GM12878 (cell line): ENCODE measurements around the gene INCA1. TPM values are rescaled to one million over a fixed set of nuclear protein-coding genes. Genes with fewer than 3 reads are reported as not detected.

Source experiments
- BCL11A ChIP-seq: IDR thresholded peaks from 2 replicates; pipeline ENCODE4 v1.6.1; 2011; ENCODE audit warnings: low read depth, low read length
- GABPA ChIP-seq: IDR thresholded peaks from 2 replicates; pipeline ENCODE4 v1.6.1; 2014; ENCODE audit warnings: antibody characterized with exemption, low read depth, mild to moderate bottlenecking, inconsistent platforms
- HDAC6 ChIP-seq: fragments of 200-600 bp; sonication (generic); IDR thresholded peaks from one replicate; pipeline ENCODE4 v1.8.0; 2017; ENCODE audit warnings: antibody characterized with exemption; ENCODE audit not compliant: unreplicated experiment
- KAT2A ChIP-seq: conservative IDR thresholded peaks from 2 replicates; pipeline ENCODE4 v1.6.1; 2011; ENCODE audit warnings: low read depth, low read length; ENCODE audit not compliant: control insufficient read depth
- MEF2B ChIP-seq: fragments of 450-650 bp; IDR thresholded peaks from 2 replicates; pipeline ENCODE4 v1.6.1; 2018; ENCODE audit warnings: mild to moderate bottlenecking, moderate library complexity; ENCODE audit not compliant: partially characterized antibody, poor library complexity, severe bottlenecking
- PAX5 ChIP-seq: IDR thresholded peaks from 2 replicates; pipeline ENCODE4 v1.6.1; 2011; ENCODE audit warnings: low read depth, low read length, borderline replicate concordance
- SIX5 ChIP-seq: IDR thresholded peaks from 2 replicates; pipeline ENCODE4 v1.6.1; 2011; ENCODE audit warnings: mild to moderate bottlenecking, low read depth, low read length, moderate library complexity; ENCODE audit not compliant: severe bottlenecking
- SPI1 ChIP-seq: IDR thresholded peaks from 2 replicates; pipeline ENCODE4 v1.6.1; 2011; ENCODE audit warnings: low read depth, mild to moderate bottlenecking, low read length, moderate library complexity, borderline replicate concordance; ENCODE audit not compliant: insufficient read depth
- SREBF1 ChIP-seq: IDR thresholded peaks from 2 replicates; pipeline ENCODE4 v1.6.1; 2012; ENCODE audit warnings: mild to moderate bottlenecking, low read length
- ZNF24 ChIP-seq: fragments of 450-650 bp; IDR thresholded peaks from 2 replicates; pipeline ENCODE4 v1.6.1; 2017; ENCODE audit warnings: antibody characterized with exemption, mild to moderate bottlenecking
- ZSCAN29 ChIP-seq: fragments of 450-650 bp; IDR thresholded peaks from 2 replicates; pipeline ENCODE4 v1.6.1; 2017; ENCODE audit warnings: mild to moderate bottlenecking, moderate library complexity
- polyA plus RNA-seq, 11 experiments: library from polyadenylated mRNA; depleted of rRNA in 4 of 11; unstranded in 6 of 11; stranded (reverse) in 5 of 11; fragments of >200 nt; fragmentation: Nextera tagmentation in 4 of 11; fragmentation: Illumina TruSeq in 1 of 11; extraction: Ambion mirVana in 4 of 11; extraction: Trizol in 1 of 11; gene quantifications; 1 replicate in 1 of 11; 2 replicates in 10 of 11; pipeline versions ENCODE4 v1.2.1 to v1.2.3, GENCODE V29; 2011 to 2016; ENCODE audit warnings: inconsistent platforms in 2 of 11, missing spikeins in 2 of 11, low read depth in 1 of 11
- total RNA-seq, 4 experiments: library from RNA; depleted of rRNA in 3 of 4; stranded (reverse); fragments of >200 nt in 3 of 4; fragmentation: Illumina TruSeq in 1 of 4; extraction: Trizol in 1 of 4; gene quantifications; 2 replicates each; pipeline versions ENCODE4 v1.2.1 to v1.2.3, GENCODE V29; 2013 to 2021
- TF ChIP-seq, protein P1 (sequence below): fragments of 450-650 bp; IDR thresholded peaks from 2 replicates; pipeline ENCODE4 v1.6.1; 2016; ENCODE audit warnings: mild to moderate bottlenecking
- TF ChIP-seq, protein P2 (sequence below), 3 experiments: IDR thresholded peaks in 2 of 3; conservative IDR thresholded peaks in 1 of 3; 2 replicates each; pipeline ENCODE4 v1.5.1; 2011; ENCODE audit warnings: low read depth in 3 of 3, low read length in 3 of 3, mild to moderate bottlenecking in 3 of 3, control low read depth in 2 of 3, moderate library complexity in 2 of 3, inconsistent platforms in 1 of 3, mixed read lengths in 1 of 3; ENCODE audit not compliant: control insufficient read depth in 2 of 3, insufficient read depth in 1 of 3; ENCODE audit errors: extremely low read depth in 1 of 3
- TF ChIP-seq, protein P3 (sequence below): IDR thresholded peaks from 2 replicates; pipeline ENCODE4 v1.6.1; 2011; ENCODE audit warnings: borderline replicate concordance, low read depth, mild to moderate bottlenecking, moderate library complexity, low read length; ENCODE audit not compliant: insufficient read depth, poor library complexity, severe bottlenecking
- TF ChIP-seq, protein P4 (sequence below): IDR thresholded peaks from 2 replicates; pipeline ENCODE4 v1.6.1; 2011; ENCODE audit warnings: borderline replicate concordance, low read depth, mild to moderate bottlenecking, moderate library complexity, mixed read lengths, low read length; ENCODE audit not compliant: insufficient read depth; ENCODE audit errors: extremely low read length
- TF ChIP-seq, protein P5 (sequence below): fragments of 450-650 bp; IDR thresholded peaks from 2 replicates; pipeline ENCODE4 v1.6.1; 2014; ENCODE audit warnings: mild to moderate bottlenecking
- TF ChIP-seq, protein P6 (sequence below): fragments of 450-650 bp; IDR thresholded peaks from 2 replicates; pipeline ENCODE4 v1.6.1; 2017; ENCODE audit warnings: antibody characterized with exemption, mild to moderate bottlenecking, moderate library complexity
- TF ChIP-seq, protein P7 (sequence below): IDR thresholded peaks from 2 replicates; pipeline ENCODE4 v1.6.1; 2011; ENCODE audit warnings: low read depth, mild to moderate bottlenecking, low read length, moderate library complexity, borderline replicate concordance; ENCODE audit errors: extremely low read depth

INCA1 gene
- total and polyA plus RNA-seq, 10 of the 15 experiments (the other 5 are each of a cell fraction or from before 2014, with no cell fraction given), result 0.19 to 1.8 (median 0.45) TPM

DNA sequence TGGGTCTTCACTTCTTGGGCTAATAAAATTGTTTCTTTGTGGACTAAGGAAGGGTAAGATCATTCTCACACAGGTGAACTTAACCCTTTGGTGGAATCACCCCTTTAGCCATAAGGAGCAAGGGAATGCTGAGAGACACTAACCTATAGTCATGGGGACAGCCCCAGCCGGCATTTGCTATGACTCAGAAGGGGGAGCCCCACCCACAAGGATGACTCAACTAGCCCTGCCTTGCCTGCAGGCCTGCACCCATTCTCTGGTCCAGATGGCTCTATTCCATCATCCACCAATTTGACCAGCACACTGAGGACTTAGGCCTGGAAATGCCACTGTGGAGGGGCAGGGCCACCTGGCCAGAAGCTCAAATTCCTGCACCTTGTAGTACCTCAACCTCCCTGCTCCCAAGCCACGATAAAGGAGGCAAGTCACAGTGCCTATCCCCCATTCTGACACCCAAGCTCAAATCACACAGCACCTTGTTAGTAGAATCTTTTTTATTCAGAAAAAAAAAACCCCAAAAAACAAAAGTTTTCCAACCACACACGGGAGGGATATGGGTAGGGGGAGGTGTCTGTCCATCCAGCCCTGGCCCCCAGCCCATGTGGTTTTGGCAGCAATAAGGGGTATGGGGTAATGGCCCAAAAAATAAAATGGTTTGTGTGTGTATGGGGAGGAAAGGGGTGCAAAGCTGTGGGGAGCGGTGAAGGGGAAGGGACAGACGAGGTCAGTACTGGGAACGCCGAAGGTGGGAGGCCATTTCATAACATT lies 52.0 kb downstream of the INCA1 start (continued):
- TF ChIP-seq, protein P1, sequence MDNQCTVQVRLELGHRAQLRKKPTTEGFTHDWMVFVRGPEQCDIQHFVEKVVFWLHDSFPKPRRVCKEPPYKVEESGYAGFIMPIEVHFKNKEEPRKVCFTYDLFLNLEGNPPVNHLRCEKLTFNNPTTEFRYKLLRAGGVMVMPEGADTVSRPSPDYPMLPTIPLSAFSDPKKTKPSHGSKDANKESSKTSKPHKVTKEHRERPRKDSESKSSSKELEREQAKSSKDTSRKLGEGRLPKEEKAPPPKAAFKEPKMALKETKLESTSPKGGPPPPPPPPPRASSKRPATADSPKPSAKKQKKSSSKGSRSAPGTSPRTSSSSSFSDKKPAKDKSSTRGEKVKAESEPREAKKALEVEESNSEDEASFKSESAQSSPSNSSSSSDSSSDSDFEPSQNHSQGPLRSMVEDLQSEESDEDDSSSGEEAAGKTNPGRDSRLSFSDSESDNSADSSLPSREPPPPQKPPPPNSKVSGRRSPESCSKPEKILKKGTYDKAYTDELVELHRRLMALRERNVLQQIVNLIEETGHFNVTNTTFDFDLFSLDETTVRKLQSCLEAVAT, result peak; percentile 75
- no peak for TF ChIP-seq KAT2A
- TF ChIP-seq, protein P2, sequence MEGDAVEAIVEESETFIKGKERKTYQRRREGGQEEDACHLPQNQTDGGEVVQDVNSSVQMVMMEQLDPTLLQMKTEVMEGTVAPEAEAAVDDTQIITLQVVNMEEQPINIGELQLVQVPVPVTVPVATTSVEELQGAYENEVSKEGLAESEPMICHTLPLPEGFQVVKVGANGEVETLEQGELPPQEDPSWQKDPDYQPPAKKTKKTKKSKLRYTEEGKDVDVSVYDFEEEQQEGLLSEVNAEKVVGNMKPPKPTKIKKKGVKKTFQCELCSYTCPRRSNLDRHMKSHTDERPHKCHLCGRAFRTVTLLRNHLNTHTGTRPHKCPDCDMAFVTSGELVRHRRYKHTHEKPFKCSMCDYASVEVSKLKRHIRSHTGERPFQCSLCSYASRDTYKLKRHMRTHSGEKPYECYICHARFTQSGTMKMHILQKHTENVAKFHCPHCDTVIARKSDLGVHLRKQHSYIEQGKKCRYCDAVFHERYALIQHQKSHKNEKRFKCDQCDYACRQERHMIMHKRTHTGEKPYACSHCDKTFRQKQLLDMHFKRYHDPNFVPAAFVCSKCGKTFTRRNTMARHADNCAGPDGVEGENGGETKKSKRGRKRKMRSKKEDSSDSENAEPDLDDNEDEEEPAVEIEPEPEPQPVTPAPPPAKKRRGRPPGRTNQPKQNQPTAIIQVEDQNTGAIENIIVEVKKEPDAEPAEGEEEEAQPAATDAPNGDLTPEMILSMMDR (IDR thresholded peaks at IDR 0.05 in 2 of 3, conservative IDR thresholded peaks at IDR 0.05 in 1 of 3; ENCODE audit: control insufficient read depth in 2 of 3, extremely low read depth in 1 of 3, insufficient read depth in 1 of 3, low read depth in 3 of 3, low read length in 3 of 3), result no peak
- TF ChIP-seq MEF2B, result peak; percentile 16
- TF ChIP-seq SREBF1, result no peak
- no peak for TF ChIP-seq HDAC6
- TF ChIP-seq, protein P3, sequence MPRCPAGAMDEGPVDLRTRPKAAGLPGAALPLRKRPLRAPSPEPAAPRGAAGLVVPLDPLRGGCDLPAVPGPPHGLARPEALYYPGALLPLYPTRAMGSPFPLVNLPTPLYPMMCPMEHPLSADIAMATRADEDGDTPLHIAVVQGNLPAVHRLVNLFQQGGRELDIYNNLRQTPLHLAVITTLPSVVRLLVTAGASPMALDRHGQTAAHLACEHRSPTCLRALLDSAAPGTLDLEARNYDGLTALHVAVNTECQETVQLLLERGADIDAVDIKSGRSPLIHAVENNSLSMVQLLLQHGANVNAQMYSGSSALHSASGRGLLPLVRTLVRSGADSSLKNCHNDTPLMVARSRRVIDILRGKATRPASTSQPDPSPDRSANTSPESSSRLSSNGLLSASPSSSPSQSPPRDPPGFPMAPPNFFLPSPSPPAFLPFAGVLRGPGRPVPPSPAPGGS, result peak; percentile 99
- TF ChIP-seq, protein P4, sequence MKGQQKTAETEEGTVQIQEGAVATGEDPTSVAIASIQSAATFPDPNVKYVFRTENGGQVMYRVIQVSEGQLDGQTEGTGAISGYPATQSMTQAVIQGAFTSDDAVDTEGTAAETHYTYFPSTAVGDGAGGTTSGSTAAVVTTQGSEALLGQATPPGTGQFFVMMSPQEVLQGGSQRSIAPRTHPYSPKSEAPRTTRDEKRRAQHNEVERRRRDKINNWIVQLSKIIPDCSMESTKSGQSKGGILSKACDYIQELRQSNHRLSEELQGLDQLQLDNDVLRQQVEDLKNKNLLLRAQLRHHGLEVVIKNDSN, result no peak
- TF ChIP-seq, protein P5, sequence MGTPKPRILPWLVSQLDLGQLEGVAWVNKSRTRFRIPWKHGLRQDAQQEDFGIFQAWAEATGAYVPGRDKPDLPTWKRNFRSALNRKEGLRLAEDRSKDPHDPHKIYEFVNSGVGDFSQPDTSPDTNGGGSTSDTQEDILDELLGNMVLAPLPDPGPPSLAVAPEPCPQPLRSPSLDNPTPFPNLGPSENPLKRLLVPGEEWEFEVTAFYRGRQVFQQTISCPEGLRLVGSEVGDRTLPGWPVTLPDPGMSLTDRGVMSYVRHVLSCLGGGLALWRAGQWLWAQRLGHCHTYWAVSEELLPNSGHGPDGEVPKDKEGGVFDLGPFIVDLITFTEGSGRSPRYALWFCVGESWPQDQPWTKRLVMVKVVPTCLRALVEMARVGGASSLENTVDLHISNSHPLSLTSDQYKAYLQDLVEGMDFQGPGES, result no peak
- TF ChIP-seq GABPA, result no peak
- peak; percentile 94 for TF ChIP-seq PAX5
- TF ChIP-seq ZSCAN29, result no peak
- no peak for TF ChIP-seq SIX5
- TF ChIP-seq BCL11A, result peak; percentile 92
- TF ChIP-seq, protein P6, sequence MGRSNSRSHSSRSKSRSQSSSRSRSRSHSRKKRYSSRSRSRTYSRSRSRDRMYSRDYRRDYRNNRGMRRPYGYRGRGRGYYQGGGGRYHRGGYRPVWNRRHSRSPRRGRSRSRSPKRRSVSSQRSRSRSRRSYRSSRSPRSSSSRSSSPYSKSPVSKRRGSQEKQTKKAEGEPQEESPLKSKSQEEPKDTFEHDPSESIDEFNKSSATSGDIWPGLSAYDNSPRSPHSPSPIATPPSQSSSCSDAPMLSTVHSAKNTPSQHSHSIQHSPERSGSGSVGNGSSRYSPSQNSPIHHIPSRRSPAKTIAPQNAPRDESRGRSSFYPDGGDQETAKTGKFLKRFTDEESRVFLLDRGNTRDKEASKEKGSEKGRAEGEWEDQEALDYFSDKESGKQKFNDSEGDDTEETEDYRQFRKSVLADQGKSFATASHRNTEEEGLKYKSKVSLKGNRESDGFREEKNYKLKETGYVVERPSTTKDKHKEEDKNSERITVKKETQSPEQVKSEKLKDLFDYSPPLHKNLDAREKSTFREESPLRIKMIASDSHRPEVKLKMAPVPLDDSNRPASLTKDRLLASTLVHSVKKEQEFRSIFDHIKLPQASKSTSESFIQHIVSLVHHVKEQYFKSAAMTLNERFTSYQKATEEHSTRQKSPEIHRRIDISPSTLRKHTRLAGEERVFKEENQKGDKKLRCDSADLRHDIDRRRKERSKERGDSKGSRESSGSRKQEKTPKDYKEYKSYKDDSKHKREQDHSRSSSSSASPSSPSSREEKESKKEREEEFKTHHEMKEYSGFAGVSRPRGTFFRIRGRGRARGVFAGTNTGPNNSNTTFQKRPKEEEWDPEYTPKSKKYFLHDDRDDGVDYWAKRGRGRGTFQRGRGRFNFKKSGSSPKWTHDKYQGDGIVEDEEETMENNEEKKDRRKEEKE, result no peak
- no peak for TF ChIP-seq SPI1
- TF ChIP-seq, protein P7, sequence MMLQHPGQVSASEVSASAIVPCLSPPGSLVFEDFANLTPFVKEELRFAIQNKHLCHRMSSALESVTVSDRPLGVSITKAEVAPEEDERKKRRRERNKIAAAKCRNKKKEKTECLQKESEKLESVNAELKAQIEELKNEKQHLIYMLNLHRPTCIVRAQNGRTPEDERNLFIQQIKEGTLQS, result no peak
- TF ChIP-seq ZNF24, result no peak; the same call in 1 of the 2 replicates
